Naive thymus-derived CD4-positive, alpha-beta T cell (primary cell): ENCODE data around the gene TMEM116. TPM values are rescaled to one million over a fixed set of nuclear protein-coding genes. Genes with fewer than 3 reads are reported as not detected.

Experiments
- ATAC-seq: fragments of 150-1000 bp; cut with Tn5 transposase; 2 replicates; pipeline ENCODE4 v1.10.0; 2021; ENCODE audit warnings: mild to moderate bottlenecking, moderate library complexity
- CTCF ChIA-PET: fragments of 350-600 bp; sonication (Branson Sonifier 250); formaldehyde crosslinking; loops from one replicate; lab custom pipeline; 2021; ENCODE audit warnings: antibody characterized with exemption; lab: Charles Lee
- POLR2A ChIA-PET: fragments of 350-600 bp; sonication (Branson Sonifier 250); formaldehyde crosslinking; loops from one replicate; lab custom pipeline; 2021; ENCODE audit warnings: antibody characterized with exemption, inconsistent platforms; lab: Charles Lee
- DNase-seq, 9 donors: peaks; one replicate each; pipeline versions ENCODE4 v3.0.0 to v3.0.0-alpha.2; 2020 to 2022; ENCODE audit warnings: mixed read lengths in 1 of 9
- H3K27ac ChIP-seq: one replicate; pipeline ENCODE4 v1.7.0; 2013; ENCODE audit warnings: mild to moderate bottlenecking, low read depth, low read length, moderate library complexity
- H3K27me3 ChIP-seq, 2 donors: one replicate each; pipeline ENCODE4 v1.7.0; 2013; ENCODE audit warnings: low read length in 2 of 2, mild to moderate bottlenecking in 2 of 2, moderate library complexity in 2 of 2; ENCODE audit not compliant: control insufficient read depth in 2 of 2, insufficient read depth in 2 of 2
- H3K36me3 ChIP-seq, 3 experiments: 1 replicate in 2 of 3; 2 replicates in 1 of 3; pipeline ENCODE4 v1.7.0; 2013; ENCODE audit warnings: low read length in 3 of 3, mild to moderate bottlenecking in 3 of 3, moderate library complexity in 1 of 3; ENCODE audit not compliant: insufficient read depth in 3 of 3, control insufficient read depth in 2 of 3
- H3K4me1 ChIP-seq, 2 donors: one replicate each; pipeline ENCODE4 v1.7.0; 2013; ENCODE audit warnings: low read length in 2 of 2, mild to moderate bottlenecking in 2 of 2, moderate library complexity in 1 of 2; ENCODE audit not compliant: control insufficient read depth in 2 of 2, insufficient read depth in 2 of 2
- H3K4me3 ChIP-seq: 2 replicates; pipeline ENCODE4 v1.7.0; 2013; ENCODE audit warnings: mild to moderate bottlenecking, low read length
- H3K9me3 ChIP-seq, 3 experiments: 1 replicate in 2 of 3; 2 replicates in 1 of 3; pipeline ENCODE4 v1.7.0; 2013; ENCODE audit warnings: low read length in 3 of 3; ENCODE audit not compliant: control insufficient read depth in 2 of 3
- H3K27ac Mint-ChIP-seq, 9 donors: one replicate each; pipeline ENCODE4 v1.8.0; 2020 to 2022; ENCODE audit warnings: mixed read lengths in 9 of 9, mild to moderate bottlenecking in 8 of 9, moderate library complexity in 5 of 9, inconsistent platforms in 2 of 9
- H3K27me3 Mint-ChIP-seq, 5 donors: one replicate each; pipeline ENCODE4 v1.8.0; 2021 to 2022; ENCODE audit warnings: mixed read lengths in 5 of 5, mild to moderate bottlenecking in 1 of 5
- H3K36me3 Mint-ChIP-seq, 5 donors: one replicate each; pipeline ENCODE4 v1.8.0; 2020 to 2022; ENCODE audit warnings: mixed read lengths in 5 of 5, mild to moderate bottlenecking in 3 of 5, inconsistent platforms in 1 of 5
- H3K4me1 Mint-ChIP-seq, 7 donors: one replicate each; pipeline ENCODE4 v1.8.0; 2020 to 2022; ENCODE audit warnings: mixed read lengths in 7 of 7, mild to moderate bottlenecking in 3 of 7, inconsistent platforms in 1 of 7
- H3K4me3 Mint-ChIP-seq, 10 donors: one replicate each; pipeline ENCODE4 v1.8.0; 2020 to 2022; ENCODE audit warnings: mild to moderate bottlenecking in 10 of 10, mixed read lengths in 10 of 10, moderate library complexity in 6 of 10, inconsistent platforms in 2 of 10
- H3K9me3 Mint-ChIP-seq, 11 donors: one replicate each; pipeline ENCODE4 v1.8.0; 2020 to 2022; ENCODE audit warnings: mixed read lengths in 11 of 11, mild to moderate bottlenecking in 4 of 11, inconsistent platforms in 1 of 11, moderate library complexity in 1 of 11
- intact Hi-C, 2 donors: fragments of 100-400 bp; cut with micrococcal nuclease; formaldehyde crosslinking; loops; one replicate each; pipeline ENCODE4 v1.15.1; 2023
- polyA plus RNA-seq, 2 donors: library from polyadenylated mRNA; unstranded; fragments of 300-500 nt; fragmentation: Illumina TruSeq; gene quantifications; one replicate each; pipeline ENCODE4 v1.2.3, GENCODE V29; 2021
- total RNA-seq, 6 experiments: library from RNA in 5 of 6; stranded (reverse) in 5 of 6; gene quantifications; 1 replicate in 5 of 6; 2 replicates in 1 of 6; pipeline ENCODE4 v1.2.3 and lab custom pipeline; 2021 to 2026

The TMEM116 gene
- total and polyA plus RNA-seq, 7 experiments from 2014 or later, result 8.7 to 29.3 (median 20.1) TPM

GRCh38 chr12:111926631-111927030 lies 86.3 kb downstream of the TMEM116 start:
- intact Hi-C loops, result no loop called here
- Mint-ChIP-seq H3K4me3 (no peak overlapping the region), H3K36me3 (peaks cover 3 to 39% (median 5%) of the 10 kb centered on the region in 5 donors), H3K27ac (no peak overlapping the region), H3K9me3 (no peaks in the 10 kb centered on the region), H3K4me1 (no peaks in the 10 kb centered on the region), H3K27me3 (no peaks in the 10 kb centered on the region)
- Histone ChIP-seq H3K9me3 (no peaks in the 10 kb centered on the region), H3K4me1 (no peaks in the 10 kb centered on the region), H3K27me3 (no peaks in the 10 kb centered on the region), H3K4me3 (no peak overlapping the region), H3K27ac (no peak overlapping the region), H3K36me3 (peaks cover 0 to 10% (median 5%) of the 10 kb centered on the region in 3 experiments)
- no peak for DNase-seq
- no peak for ATAC-seq
- ChIA-PET CTCF (interaction anchor here (0.7 kb wide), 1 partner anchor 1913 kb away, joined by 3 read pairs; no protein-coding TSS in a partner anchor), POLR2A (no interaction called here)

- CTCF ChIA-PET, result no interaction called here
- H3K27me3 Mint-ChIP-seq, result no peaks in the 10 kb centered on the region
- Histone ChIP-seq H3K4me1 (no peaks in the 10 kb centered on the region), H3K36me3 (peaks cover 0 to 5% (median 0%) of the 10 kb centered on the region in 3 experiments), H3K4me3 (no peak overlapping the region), H3K27ac (no peak overlapping the region), H3K27me3 (no peaks in the 10 kb centered on the region), H3K9me3 (no peaks in the 10 kb centered on the region)
- POLR2A ChIA-PET, result no interaction called here
- no peak for ATAC-seq
- no peaks in the 10 kb centered on the region for H3K4me1 Mint-ChIP-seq
- peaks cover 1 to 27% (median 4%) of the 10 kb centered on the region in 5 donors for H3K36me3 Mint-ChIP-seq
- no peaks in the 10 kb centered on the region for H3K9me3 Mint-ChIP-seq
- intact Hi-C loops, result no loop called here
- H3K4me3 Mint-ChIP-seq, result no peak overlapping the region
- no peak overlapping the region for H3K27ac Mint-ChIP-seq
- no peak for DNase-seq
These were observed 87.8 kb downstream of the TMEM116 start for GRCh38 chr12:111925171-111925570.

- no peaks in the 10 kb centered on the region for H3K27me3 ChIP-seq
- peaks cover 0 to 6% (median 0%) of the 10 kb centered on the region in 7 donors for H3K4me1 Mint-ChIP-seq
- ATAC-seq, result no peak
- no peak for DNase-seq
- ChIA-PET CTCF (interaction anchor here (0.6 kb wide), 1 partner anchor 1921 kb away, joined by 3 read pairs; no protein-coding TSS in a partner anchor), POLR2A (no interaction called here)
- H3K9me3 Mint-ChIP-seq, result peaks cover 5 to 38% (median 18%) of the 10 kb centered on the region in 11 donors
- H3K4me3 Mint-ChIP-seq, result no peak overlapping the region
- H3K36me3 Mint-ChIP-seq, result peaks cover 12 to 50% (median 41%) of the 10 kb centered on the region in 5 donors
- H3K9me3 ChIP-seq, result no peaks in the 10 kb centered on the region
- H3K27ac ChIP-seq, result no peak overlapping the region
- H3K4me1 ChIP-seq, result no peaks in the 10 kb centered on the region
- no peak overlapping the region for H3K27ac Mint-ChIP-seq
- H3K36me3 ChIP-seq, result peaks cover 0 to 7% (median 0%) of the 10 kb centered on the region in 3 experiments
- intact Hi-C loops, result no loop called here
- no peak overlapping the region for H3K4me3 ChIP-seq
- H3K27me3 Mint-ChIP-seq, result no peaks in the 10 kb centered on the region
These were observed 105.2 kb downstream of the TMEM116 start for GRCh38 chr12:111907740-111908139.

GRCh38 chr12:111905502-111905901 lies 107.5 kb downstream of the TMEM116 start:
- peaks cover 5 to 35% (median 17%) of the 10 kb centered on the region in 11 donors for H3K9me3 Mint-ChIP-seq
- DNase-seq (no peak), ATAC-seq (no peak)
- H3K27ac Mint-ChIP-seq, result no peak overlapping the region
- H3K4me1 Mint-ChIP-seq, result peaks cover 0 to 6% (median 0%) of the 10 kb centered on the region in 7 donors
- H3K36me3 Mint-ChIP-seq, result peaks cover 12 to 43% (median 29%) of the 10 kb centered on the region in 5 donors
- H3K27ac ChIP-seq, result no peak overlapping the region
- ChIA-PET CTCF (no interaction called here), POLR2A (no interaction called here)
- H3K9me3 ChIP-seq, result no peaks in the 10 kb centered on the region
- no peaks in the 10 kb centered on the region for H3K27me3 Mint-ChIP-seq
- no peak overlapping the region for H3K4me3 Mint-ChIP-seq
- no peak overlapping the region for H3K4me3 ChIP-seq
- H3K4me1 ChIP-seq, result no peaks in the 10 kb centered on the region
- H3K36me3 ChIP-seq, result peaks cover 0 to 7% (median 0%) of the 10 kb centered on the region in 3 experiments
- intact Hi-C loops, result no loop called here
- no peaks in the 10 kb centered on the region for H3K27me3 ChIP-seq

- DNase-seq (no peak), ATAC-seq (no peak)
- Histone ChIP-seq H3K4me3 (no peak overlapping the region), H3K4me1 (no peaks in the 10 kb centered on the region), H3K27ac (no peak overlapping the region), H3K36me3 (peaks cover 0 to 7% (median 0%) of the 10 kb centered on the region in 3 experiments), H3K27me3 (no peaks in the 10 kb centered on the region), H3K9me3 (no peaks in the 10 kb centered on the region)
- Mint-ChIP-seq H3K27me3 (no peaks in the 10 kb centered on the region), H3K9me3 (peaks cover 5 to 28% (median 12%) of the 10 kb centered on the region in 11 donors), H3K4me1 (peaks cover 0 to 6% (median 3%) of the 10 kb centered on the region in 7 donors), H3K27ac (peak overlapping the region in 1 of 9 donors; percentile 23), H3K4me3 (no peak overlapping the region), H3K36me3 (peaks cover 12 to 38% (median 24%) of the 10 kb centered on the region in 5 donors)
- intact Hi-C loops, result no loop called here
- ChIA-PET POLR2A (interaction anchor here (0.7 kb wide), 1 partner anchor 116 kb away, joined by 4 read pairs; no protein-coding TSS in a partner anchor), CTCF (no interaction called here)
These were observed 108.5 kb downstream of the TMEM116 start for GRCh38 chr12:111904446-111904975.

GRCh38 chr12:111901182-111901581 lies 111.8 kb downstream of the TMEM116 start:
- ChIA-PET POLR2A (no interaction called here), CTCF (interaction anchor here (0.6 kb wide), 1 partner anchor 639 kb away, joined by 3 read pairs; no protein-coding TSS in a partner anchor)
- no peak overlapping the region for H3K4me3 Mint-ChIP-seq
- Histone ChIP-seq H3K4me3 (no peak overlapping the region), H3K9me3 (no peaks in the 10 kb centered on the region), H3K4me1 (no peaks in the 10 kb centered on the region), H3K27ac (no peak overlapping the region), H3K27me3 (no peaks in the 10 kb centered on the region), H3K36me3 (peaks cover 0 to 10% (median 0%) of the 10 kb centered on the region in 3 experiments)
- peaks cover 4 to 37% (median 18%) of the 10 kb centered on the region in 5 donors for H3K36me3 Mint-ChIP-seq
- ATAC-seq, result no peak
- H3K9me3 Mint-ChIP-seq, result peaks cover under 1 to 6% (median 4%) of the 10 kb centered on the region in 11 donors
- peak overlapping the region in 1 of 9 donors; percentile 33 for H3K27ac Mint-ChIP-seq
- no peaks in the 10 kb centered on the region for H3K27me3 Mint-ChIP-seq
- intact Hi-C loops, result no loop called here
- H3K4me1 Mint-ChIP-seq, result peaks cover 0 to 3% (median 0%) of the 10 kb centered on the region in 7 donors
- DNase-seq, result no peak
